Measurements from ENCODE around the gene ASTL. TPM values are rescaled to one million over a fixed set of nuclear protein-coding genes. Genes with fewer than 3 reads are reported as not detected.

The ASTL gene
- total RNA-seq, 1 donor from 2014 or later = 0.30 TPM

DNA sequence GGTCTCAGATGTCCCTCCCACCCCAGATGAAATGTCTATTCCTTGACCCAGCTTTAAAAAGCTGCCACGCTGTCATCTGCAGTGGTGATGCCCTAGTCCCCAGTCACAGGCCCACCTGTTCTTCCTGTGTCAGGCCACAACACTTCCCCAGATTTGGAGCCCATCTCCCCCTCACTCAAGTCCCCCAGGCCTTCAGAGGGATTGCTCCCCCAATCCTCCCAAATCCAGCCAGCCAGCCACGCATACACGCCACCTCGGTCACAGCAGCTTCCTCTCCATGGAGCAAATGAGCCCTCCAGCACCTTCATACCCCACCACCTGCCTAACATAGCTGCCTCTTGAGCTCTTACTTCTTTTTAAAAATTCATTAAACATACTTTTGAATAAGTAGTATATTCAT lies 7.8 kb downstream of the ASTL start:
- DNase-seq = no peak

- no peak for DNase-seq
These were observed 8.7 kb downstream of the ASTL start for GRCh38 chr2:96129528-96130120.

- DNase-seq = no peak
These were observed 9.8 kb downstream of the ASTL start for GRCh38 chr2:96128456-96128855.

GRCh38 chr2:96124406-96125265 lies 13.7 kb downstream of the ASTL start:
- no peak for DNase-seq

DNA sequence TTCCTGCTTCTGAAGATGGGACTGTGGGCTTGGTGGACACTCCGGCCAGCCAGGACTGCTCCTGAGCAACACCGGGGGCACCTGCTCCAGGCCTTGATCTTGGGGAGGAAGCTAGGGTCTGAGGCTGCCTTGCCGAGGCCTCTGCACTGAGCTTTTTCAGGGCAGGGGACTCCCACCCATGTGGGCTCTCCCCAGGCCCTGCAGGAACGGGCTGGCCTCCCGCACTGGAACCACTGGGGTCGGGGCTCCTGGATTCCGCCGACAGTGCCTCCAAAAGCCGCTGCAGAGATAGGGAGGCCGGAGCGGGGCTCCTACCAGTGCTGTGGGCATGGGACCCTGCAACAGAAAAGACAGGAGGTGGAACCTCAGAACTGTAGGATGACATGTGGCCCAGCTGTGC lies 14.4 kb downstream of the ASTL start:
- no peak for DNase-seq

DNA sequence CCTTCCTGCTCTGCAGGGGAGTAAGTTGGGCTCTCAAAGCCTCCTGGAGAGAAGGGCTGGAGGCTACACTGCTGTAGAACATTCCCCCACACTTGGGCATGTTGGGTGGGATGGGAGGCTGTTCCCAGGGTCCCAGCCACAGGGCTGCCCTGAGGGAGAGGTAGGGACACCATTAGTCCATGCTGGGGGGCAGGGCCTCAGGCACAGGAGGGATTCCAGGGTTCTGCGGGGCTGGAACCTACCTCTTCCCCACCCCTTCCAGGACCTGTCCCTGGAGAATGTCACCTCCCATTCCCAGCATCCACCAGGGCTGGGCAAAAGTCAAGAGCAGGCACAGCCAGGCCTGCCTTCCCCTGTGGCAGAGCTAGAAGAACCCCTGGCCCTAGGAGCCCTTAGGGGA lies 15.0 kb downstream of the ASTL start:
- no peak for DNase-seq

DNA sequence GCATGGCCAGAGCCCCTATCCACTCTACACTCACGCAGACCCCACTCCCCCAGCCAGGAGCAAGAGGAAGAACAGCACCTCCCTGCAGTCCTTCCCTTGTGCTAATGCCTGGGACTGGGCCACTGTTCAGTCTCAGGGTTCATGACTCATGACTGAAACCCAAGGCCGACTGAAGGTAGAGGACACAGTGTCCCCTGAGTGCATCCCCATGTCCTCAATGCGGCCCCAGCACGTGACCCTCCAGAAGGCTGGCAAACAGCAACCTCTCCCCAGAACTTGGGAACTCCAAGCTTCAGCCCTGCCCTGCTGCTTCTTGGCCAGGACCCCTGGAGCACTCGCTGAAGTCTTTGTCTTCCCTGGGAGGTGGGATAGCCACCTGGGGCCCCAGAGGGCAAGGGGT lies 15.9 kb downstream of the ASTL start:
- DNase-seq = no peak

- no peak for DNase-seq
These were observed 16.9 kb downstream of the ASTL start for GRCh38 chr2:96121414-96121813.

DNA sequence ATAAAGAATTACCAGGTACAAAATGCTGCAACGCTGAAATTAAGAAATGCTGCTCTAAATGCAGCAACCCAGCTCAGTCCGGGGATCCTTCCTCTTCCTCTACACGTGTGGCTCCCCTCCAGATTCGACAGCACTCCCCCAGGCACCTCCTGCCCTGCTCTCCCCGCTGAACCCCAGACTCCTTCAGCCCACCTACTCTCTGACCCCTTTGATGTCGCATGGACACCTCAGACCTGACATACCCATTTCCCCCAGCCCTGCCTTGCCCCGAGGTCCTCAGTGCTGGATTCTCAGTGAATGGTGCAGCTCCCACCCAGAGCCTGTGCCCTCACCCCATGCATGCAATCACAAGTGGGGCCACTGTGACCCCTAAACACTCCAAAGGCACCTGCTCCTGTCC lies 17.3 kb downstream of the ASTL start:
- DNase-seq = no peak

GRCh38 chr2:96120091-96120720 lies 18.1 kb downstream of the ASTL start:
- no peak for DNase-seq

DNA sequence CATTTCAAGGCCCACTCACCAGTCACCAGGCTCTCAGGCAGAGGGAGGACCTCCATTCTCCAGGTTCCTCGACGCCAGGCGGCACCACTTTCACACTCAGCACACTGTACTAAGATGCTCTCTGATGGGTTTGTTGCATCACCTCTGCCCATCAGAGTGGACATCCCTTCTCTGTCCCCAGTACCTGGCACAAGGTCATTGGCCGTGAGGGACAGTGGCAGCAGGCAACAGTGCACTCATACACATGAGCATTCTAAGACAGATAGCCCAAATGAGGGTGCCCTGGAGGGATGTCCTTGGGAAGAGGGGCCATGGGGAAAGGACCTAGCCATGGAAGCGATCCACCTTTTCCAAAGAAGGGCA lies 18.9 kb downstream of the ASTL start:
- DNase-seq = no peak

GRCh38 chr2:96118698-96119388 lies 19.5 kb downstream of the ASTL start:
- no peak for DNase-seq

- DNase-seq = no peak
These were observed 20.4 kb downstream of the ASTL start for GRCh38 chr2:96117701-96118588.

GRCh38 chr2:96116879-96117533 lies 21.3 kb downstream of the ASTL start:
- DNase-seq = peak; percentile 26

DNA sequence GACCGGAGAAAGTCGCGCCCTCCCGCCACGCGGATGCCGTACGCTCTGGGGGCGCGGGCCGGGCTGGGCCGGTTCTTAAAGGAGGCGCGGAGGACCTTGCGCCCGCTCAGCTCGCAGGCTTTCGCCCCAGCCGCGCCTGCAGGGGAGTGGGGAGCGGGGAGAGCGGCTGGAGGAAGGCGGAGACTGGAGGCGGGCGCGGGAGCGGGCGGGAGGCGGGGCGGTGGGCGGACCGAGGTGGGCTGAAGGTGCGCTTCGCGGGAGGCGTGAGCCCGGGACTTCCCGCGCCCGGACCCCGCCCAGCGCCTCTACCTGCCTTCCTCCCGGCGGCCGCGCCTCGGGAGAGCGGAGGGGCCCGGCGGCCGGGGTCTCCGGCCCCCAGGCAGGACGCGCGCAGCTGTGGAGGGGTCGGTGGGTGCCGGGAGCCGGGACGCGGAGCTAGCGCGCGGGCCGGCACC lies 21.9 kb downstream of the ASTL start, which contains the start of gene ADRA2B:
TSS of gene ADRA2B (minus strand) at position 148 of the 455 bp plus-strand sequence. CDS start 422 bp downstream, outside the sequence.
- DNase-seq = peak; percentile 9

DNA sequence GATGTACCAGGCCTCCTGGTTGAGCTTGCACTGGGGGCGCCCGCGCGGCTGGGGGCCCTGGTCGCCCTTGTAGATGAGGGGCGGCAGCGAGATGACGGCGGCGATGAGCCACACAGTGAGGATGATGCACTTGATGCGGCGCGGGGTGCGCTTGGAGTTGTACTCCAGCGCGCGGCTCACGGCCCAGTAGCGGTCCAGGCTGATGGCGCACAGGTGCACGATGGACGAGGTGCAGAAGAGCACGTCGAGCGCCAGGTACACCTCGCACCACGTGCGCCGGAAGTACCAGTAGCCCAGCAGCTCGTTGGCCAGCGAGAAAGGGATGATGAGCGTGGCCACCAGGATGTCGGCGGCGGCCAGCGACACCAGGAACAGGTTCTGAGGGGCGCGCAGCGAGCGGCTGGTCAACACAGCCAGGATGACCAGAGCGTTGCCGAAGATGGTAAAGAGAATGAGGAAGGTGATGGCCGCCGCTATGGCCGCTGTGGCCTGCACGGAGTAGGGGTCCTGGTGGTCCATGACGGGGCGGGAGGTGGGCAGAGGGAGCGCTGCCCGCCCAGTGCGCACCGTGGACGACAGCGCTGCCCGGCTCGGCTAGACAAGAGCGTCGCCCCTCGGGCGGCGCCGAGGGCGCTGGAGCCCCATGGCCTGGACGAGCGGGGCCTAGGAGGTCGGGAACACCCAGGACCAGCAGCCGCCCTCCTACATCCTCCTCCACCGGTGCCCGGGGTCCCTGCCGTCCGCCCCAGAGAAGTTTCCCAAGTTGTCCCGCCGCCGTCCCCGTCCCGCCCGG lies 22.5 kb downstream of the ASTL start:
- no peak for DNase-seq

- DNase-seq = no peak
These were observed 23.3 kb downstream of the ASTL start for GRCh38 chr2:96114903-96115581.

GRCh38 chr2:96114546-96114902 lies 23.8 kb downstream of the ASTL start:
- no peak for DNase-seq

GRCh38 chr2:96113951-96114350 lies 24.4 kb downstream of the ASTL start:
- no peak for DNase-seq

DNA sequence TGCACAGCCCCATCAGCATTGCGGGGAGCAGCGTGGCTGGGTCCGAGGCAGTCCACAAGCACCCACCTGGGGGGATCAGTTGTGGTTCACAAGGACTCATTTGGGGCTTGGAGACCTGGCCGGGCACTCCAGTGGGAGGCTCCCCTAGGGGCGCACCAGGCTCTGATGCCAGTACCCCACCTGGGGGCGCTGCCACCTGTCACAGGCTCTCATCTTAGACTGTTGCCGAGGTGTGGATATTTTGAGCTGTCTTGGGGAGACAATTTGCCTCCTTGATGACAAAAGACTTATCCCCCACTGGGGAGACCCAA lies 25.0 kb downstream of the ASTL start:
- no peak for DNase-seq

Measured in skin of body (tissue), 2 donors.